SK-N-SH (cell line): ENCODE results near the gene CORO1A.

ENCODE experiments used
- EP300 ChIP-seq, 2 experiments: IDR thresholded peaks; 2 replicates each; pipeline versions ENCODE4 v1.4.0 to v1.6.1; 2012; ENCODE audit warnings: borderline replicate concordance in 1 of 2, low read depth in 1 of 2, low read length in 1 of 2
- EZH2phosphoT487 ChIP-seq: fragments of 200-600 bp; sonication (generic); IDR thresholded peaks from 2 replicates; pipeline ENCODE4 v1.6.1; 2017; ENCODE audit warnings: low read depth, mixed run types, mild to moderate bottlenecking, antibody characterized with exemption, moderate library complexity, borderline replicate concordance
- FOSL2 ChIP-seq: IDR thresholded peaks from 2 replicates; pipeline ENCODE4 v1.4.0; 2012; ENCODE audit warnings: low read depth, mild to moderate bottlenecking, moderate library complexity, borderline replicate concordance
- MXI1 ChIP-seq: IDR thresholded peaks from 2 replicates; pipeline ENCODE4 v1.6.1; 2012; ENCODE audit warnings: mild to moderate bottlenecking, low read depth, low read length, improper control_type of control experiment
- PBX3 ChIP-seq: IDR thresholded peaks from 2 replicates; pipeline ENCODE4; 2012
- POLR2AphosphoS5 ChIP-seq: IDR thresholded peaks from 2 replicates; pipeline ENCODE4 v1.6.1; 2012; ENCODE audit warnings: low read depth, low read length
- RAD21 ChIP-seq: IDR thresholded peaks from 2 replicates; pipeline ENCODE4 v1.6.1; 2012; ENCODE audit warnings: mild to moderate bottlenecking, low read length
- REST ChIP-seq: IDR thresholded peaks from 2 replicates; pipeline ENCODE4 v1.6.1; 2012; ENCODE audit warnings: mild to moderate bottlenecking, low read depth, low read length, moderate library complexity
- RXRA ChIP-seq: IDR thresholded peaks from 2 replicates; pipeline ENCODE4 v1.4.0; 2012; ENCODE audit warnings: low read depth, mild to moderate bottlenecking, borderline replicate concordance
- TCF12 ChIP-seq: IDR thresholded peaks from 2 replicates; pipeline ENCODE4 v1.4.0; 2012
- TF ChIP-seq, protein P1 (sequence below): fragments of 200-600 bp; sonication (generic); IDR thresholded peaks from 2 replicates; pipeline ENCODE4 v1.6.1; 2017; ENCODE audit warnings: antibody characterized with exemption, mild to moderate bottlenecking, moderate library complexity
- TF ChIP-seq, protein P2 (sequence below): fragments of 150-350 bp; IDR thresholded peaks from 2 replicates; pipeline ENCODE4 v1.6.1; 2017; ENCODE audit warnings: antibody characterized with exemption, low read length, low read depth, borderline replicate concordance
- TF ChIP-seq, protein P3 (sequence below): IDR thresholded peaks from 2 replicates; pipeline ENCODE4 v1.4.0; 2012; ENCODE audit warnings: low read depth

- TF ChIP-seq, protein P1, sequence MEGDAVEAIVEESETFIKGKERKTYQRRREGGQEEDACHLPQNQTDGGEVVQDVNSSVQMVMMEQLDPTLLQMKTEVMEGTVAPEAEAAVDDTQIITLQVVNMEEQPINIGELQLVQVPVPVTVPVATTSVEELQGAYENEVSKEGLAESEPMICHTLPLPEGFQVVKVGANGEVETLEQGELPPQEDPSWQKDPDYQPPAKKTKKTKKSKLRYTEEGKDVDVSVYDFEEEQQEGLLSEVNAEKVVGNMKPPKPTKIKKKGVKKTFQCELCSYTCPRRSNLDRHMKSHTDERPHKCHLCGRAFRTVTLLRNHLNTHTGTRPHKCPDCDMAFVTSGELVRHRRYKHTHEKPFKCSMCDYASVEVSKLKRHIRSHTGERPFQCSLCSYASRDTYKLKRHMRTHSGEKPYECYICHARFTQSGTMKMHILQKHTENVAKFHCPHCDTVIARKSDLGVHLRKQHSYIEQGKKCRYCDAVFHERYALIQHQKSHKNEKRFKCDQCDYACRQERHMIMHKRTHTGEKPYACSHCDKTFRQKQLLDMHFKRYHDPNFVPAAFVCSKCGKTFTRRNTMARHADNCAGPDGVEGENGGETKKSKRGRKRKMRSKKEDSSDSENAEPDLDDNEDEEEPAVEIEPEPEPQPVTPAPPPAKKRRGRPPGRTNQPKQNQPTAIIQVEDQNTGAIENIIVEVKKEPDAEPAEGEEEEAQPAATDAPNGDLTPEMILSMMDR: no peak
- TF ChIP-seq RAD21 (no peak), REST (no peak), EP300 (IDR thresholded peaks at IDR 0.05; ENCODE audit: borderline replicate concordance in 1 of 2, low read depth in 1 of 2, low read length in 1 of 2) (no peak), FOSL2 (no peak), PBX3 (no peak), POLR2AphosphoS5 (no peak), RXRA (no peak), TCF12 (no peak), EZH2phosphoT487 (no peak), MXI1 (no peak)
- TF ChIP-seq, protein P2, sequence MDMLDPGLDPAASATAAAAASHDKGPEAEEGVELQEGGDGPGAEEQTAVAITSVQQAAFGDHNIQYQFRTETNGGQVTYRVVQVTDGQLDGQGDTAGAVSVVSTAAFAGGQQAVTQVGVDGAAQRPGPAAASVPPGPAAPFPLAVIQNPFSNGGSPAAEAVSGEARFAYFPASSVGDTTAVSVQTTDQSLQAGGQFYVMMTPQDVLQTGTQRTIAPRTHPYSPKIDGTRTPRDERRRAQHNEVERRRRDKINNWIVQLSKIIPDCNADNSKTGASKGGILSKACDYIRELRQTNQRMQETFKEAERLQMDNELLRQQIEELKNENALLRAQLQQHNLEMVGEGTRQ: no peak
- TF ChIP-seq, protein P3, sequence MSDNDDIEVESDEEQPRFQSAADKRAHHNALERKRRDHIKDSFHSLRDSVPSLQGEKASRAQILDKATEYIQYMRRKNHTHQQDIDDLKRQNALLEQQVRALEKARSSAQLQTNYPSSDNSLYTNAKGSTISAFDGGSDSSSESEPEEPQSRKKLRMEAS: no peak
Measured at GRCh38 chr16:30155188-30155587, 28.2 kb upstream of the CORO1A start.
